ENCODE results near the gene CLEC4F.

Gene CLEC4F, protein sequence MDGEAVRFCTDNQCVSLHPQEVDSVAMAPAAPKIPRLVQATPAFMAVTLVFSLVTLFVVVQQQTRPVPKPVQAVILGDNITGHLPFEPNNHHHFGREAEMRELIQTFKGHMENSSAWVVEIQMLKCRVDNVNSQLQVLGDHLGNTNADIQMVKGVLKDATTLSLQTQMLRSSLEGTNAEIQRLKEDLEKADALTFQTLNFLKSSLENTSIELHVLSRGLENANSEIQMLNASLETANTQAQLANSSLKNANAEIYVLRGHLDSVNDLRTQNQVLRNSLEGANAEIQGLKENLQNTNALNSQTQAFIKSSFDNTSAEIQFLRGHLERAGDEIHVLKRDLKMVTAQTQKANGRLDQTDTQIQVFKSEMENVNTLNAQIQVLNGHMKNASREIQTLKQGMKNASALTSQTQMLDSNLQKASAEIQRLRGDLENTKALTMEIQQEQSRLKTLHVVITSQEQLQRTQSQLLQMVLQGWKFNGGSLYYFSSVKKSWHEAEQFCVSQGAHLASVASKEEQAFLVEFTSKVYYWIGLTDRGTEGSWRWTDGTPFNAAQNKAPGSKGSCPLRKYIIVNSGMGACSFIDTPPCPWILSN

GRCh38 chr2:70820499-70820898 lies at the start of gene CLEC4F:
Gene CLEC4F (minus strand): TSS chr2:70820599. CDS start chr2:70820523, 76 bp downstream.
- DNase-seq: no peak

- no peak for DNase-seq
Observed at GRCh38 chr2:70868970-70869369, 48.6 kb upstream of the CLEC4F start.

DNA sequence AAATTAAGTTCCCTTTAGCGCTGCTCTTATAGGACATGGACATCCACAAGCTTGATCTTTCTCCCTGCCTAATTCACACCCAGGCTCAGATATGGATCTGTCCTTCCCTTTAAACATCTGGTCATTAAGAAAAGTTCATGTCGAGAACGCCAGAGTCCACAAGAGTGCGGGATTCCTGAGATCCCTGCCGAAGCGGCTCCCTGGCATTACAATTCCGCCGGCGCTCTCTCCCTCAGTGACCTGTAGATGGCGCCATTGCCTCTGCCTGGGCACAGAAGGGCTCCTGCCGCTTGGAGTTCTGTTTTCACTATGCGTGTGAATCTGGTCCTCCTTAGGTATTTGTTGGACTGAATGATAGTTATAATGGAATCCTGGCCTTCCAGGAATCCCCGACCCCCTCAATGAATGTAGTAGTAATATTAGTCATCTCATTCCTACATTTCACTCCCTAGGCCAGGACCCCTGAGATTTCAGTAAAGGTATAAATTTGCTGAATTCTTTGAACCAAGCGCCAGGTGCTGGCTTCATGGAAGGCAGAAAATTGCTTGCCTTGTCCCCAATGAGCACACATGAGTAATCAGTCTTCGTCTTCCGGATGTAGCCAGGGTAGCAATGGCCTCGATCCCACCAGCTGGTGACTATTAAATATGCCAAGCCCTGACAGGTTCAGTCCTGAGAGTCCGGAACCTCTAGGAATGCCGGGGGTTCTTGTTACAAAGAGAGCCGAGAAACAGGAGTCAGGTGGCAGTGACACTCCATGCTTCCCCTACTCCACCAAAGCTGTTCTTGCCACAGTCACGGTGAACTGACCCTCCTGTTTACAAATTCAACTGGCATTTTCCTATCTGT lies 41.6 kb upstream of the CLEC4F start:
- peak; percentile 50 for DNase-seq

DNA sequence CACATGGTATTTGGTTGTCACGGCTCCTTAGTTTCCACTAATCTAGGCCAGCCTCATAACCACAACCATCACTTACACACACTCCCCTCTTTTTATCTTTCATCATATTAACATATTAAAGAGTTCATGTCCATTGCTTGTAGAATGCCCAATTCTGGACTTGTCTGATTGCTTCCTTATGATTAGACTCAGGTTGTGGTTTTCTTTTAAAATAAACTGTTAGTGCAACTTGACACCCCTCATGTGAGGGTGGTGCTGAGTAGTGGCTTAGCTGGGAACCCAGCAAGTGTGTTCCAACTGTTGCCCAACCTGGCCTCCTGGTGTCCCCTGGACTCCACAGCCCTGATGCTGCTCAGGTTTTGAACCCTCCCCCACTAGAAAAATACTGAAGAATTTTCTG lies 35.3 kb upstream of the CLEC4F start:
- DNase-seq: no peak

GRCh38 chr2:70854411-70854810 lies 34.0 kb upstream of the CLEC4F start:
- no peak for DNase-seq

DNA sequence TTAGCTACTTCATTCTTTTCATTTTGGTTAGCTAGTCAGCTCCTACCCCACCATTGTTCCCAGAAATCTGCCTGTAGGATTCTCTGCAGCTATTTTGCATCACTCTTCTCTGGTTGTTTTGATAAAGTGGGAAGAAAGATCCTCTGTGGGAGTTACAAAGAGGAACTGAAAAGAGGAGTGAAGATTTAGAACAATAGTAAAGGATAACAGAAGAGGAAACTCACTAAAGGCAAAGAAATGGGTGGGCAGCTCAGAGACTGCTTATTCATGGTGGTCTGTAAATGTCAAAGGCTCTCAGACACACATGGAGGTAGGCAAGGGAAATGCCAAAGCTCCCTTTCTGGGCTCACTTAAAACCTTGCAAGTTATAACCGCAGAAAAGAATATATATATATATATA lies 32.4 kb upstream of the CLEC4F start:
- DNase-seq: no peak

- DNase-seq: no peak
Observed at GRCh38 chr2:70851704-70852103, 31.3 kb upstream of the CLEC4F start.

DNA sequence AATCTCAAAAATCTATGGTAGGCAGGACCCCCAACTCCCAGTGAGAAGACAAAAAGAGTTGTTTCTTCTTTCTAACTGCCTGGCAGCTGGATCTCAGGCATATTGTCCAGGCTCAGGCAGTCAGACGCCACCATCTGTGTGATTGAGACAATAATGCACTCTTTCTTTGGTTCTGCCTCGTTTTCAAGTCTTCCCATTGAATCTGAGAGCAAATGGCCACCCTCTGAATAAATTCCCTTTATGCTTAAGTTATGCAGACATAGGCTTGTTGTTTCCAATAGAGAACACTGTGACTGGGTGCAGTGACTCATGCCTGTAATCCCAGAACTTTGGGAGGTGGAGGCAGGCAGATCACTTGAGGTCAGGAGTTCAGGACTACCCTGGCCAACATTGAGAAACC lies 30.5 kb upstream of the CLEC4F start:
- DNase-seq: no peak

- no peak for DNase-seq
Observed at GRCh38 chr2:70842401-70842800, 22.0 kb upstream of the CLEC4F start.

- DNase-seq: no peak
Observed at GRCh38 chr2:70837980-70838925, 17.9 kb upstream of the CLEC4F start.

DNA sequence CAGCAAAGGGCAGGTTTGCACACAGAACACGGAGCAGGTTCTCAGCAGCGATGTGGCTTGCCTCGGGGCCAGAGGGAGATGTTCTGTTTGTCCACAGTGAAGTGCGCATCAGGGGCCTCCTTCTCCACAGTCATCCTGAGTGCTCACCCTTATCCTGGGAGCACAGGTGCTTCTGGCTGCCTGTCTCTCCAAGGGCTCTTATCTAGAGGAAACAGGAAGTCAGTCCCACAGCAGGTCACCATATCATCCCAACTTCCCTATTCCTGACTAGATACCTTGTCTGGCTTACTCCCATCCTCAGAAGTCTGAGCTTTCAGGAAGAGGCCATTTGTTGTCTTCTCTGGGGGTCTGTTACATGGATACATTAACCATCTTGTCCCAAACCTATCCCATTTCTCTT lies 15.2 kb upstream of the CLEC4F start, which contains the start of gene CD207:
TSS of gene CD207 (minus strand) at position 174 of the 400 bp plus-strand sequence. CDS start at position 134, 40 bp downstream.
- no peak for DNase-seq

DNA sequence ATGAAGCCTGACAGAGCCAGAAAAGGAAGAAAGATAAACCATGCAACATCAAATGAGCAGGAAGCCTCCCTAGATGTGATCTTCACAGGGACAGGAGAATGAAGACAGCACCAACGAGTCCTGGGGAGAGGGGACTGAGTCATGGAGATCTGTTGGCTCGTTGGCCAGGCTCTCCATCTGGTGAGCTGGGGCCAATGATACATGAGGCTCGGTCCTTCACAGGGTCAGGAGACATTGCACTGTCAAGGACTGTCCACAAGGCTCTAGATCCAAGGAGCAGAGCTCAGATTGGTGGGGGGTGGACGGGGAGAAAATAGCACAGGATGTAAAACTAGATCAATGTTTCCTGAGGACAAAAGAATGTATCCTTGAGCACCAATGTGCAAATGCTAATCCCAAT lies 14.5 kb upstream of the CLEC4F start:
- DNase-seq: no peak

DNA sequence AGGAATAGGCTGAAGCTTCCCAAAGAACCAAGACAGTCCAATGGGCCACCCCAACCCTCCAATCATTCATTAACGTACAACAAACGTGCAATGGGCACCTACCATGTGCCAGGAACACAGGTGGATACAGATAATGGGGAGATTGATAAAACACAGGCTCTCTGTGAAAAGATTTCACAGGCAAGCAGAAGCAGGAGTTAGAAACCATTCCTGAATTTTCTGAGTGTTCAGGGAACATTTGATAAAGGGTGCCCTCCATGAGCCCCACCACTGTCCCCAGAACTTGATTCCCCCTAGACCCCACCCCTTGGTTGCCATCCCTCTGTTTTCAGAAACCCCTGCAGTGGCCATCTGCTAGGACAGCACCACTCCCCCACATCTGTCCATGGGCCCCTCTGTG lies 13.7 kb upstream of the CLEC4F start:
- no peak for DNase-seq

DNA sequence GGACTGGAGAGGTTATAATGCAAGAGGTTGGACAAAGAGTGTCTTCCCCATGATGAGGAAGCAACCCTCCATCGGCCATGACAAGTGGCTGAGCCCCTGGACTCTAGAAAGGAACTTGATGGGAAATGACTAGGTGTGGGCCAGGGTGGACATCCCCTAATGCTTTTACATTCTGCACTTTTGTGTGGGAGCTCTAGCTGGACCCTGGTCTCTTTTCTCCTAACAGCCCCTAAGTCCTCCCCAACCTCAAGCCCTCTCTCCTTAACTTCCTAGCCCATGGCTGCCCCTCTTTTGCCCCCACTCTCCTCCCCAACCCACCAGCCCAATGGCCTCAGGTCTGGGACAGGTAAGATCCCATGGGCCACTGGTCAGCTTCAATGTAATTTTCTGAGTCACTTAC lies 12.8 kb upstream of the CLEC4F start:
- DNase-seq: no peak

DNA sequence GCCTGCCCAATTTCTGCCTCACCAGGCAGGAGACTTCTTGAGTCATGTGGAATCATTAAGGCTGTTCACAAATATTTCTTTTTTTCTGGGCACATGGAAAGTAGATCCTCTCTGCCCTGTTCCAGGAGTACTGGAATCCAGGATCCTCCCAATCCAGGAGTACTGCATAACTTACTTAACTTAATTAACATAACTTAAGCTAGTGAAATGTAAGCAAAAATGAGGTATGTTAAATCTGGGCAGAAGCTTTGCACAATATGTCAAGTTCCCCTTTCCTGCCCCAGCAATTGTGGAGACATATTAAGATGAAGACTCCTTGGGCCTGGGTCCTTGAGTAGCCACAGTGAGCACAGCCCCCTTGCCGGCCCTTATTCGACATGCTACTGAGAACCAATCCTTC lies 12.0 kb upstream of the CLEC4F start:
- DNase-seq: no peak

GRCh38 chr2:70831861-70832260 lies 11.5 kb upstream of the CLEC4F start:
- no peak for DNase-seq

DNA sequence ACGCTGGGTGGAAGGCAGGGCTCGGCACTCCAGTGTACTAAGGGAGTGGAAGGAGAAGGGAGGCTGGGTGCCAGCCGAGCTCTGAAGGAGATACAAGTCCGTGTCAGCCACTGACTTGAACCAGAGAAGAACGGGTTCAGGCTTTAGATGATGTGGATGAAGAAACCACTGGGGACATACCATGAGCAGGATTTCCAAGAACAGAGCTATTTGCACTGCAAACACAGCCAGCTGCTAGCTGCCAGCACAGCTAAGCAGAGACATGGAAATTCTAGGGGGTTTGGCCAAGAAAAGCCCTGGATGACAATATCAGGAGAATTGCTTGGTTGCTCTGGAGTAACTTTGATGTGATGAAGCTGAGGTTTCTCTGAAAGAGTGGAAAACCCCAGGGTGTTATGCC lies 10.0 kb upstream of the CLEC4F start:
- no peak for DNase-seq

- no peak for DNase-seq
Observed at GRCh38 chr2:70829916-70830315, 9.5 kb upstream of the CLEC4F start.

DNA sequence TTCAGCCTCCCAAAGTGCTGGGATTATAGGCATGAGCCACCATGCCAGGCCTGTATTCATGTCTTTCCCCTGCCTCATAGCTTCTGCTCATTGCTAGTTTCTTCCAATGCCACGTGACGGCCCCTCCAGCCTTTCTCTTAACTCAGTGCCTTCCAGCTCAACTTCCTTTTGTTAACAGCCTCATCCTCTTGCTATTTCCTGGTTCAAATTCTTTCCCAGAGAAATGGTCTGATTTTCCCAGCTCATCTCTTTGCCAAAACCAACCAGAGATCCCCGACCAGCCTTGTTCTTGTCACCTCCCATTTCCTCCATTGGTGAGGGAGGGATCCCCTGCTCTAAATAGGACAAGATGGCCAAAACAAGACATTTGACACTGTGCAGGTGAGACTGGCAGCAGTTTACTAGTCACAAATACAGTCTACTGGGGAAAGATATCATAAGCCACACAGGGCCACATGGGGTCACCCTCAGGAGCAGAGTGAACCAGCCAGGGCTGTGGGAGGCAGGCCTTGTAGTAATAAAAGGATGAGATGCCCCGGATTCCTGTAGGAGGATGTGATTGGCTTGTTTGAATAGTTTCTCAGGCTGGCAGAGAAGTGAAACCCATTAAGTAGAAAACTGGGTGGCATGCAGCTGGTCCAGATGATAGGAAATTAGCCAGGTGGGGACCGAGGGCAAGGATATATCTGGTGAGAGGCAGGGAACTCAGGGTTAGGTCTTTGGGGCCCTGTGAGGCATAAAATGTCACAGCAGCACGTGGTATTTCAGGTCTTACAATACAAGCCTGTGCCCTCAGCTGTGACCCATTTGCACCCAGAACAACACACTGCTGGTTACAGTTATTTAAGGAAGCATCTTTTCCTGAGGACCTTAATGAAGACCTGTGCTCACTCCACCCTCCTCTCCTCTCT lies 8.8 kb upstream of the CLEC4F start:
- DNase-seq: no peak

GRCh38 chr2:70828115-70828514 lies 7.7 kb upstream of the CLEC4F start:
- DNase-seq: no peak

GRCh38 chr2:70827388-70827787 lies 7.0 kb upstream of the CLEC4F start:
- DNase-seq: no peak
